H4 (cell line): ENCODE measurements around the gene NFIA. TPM values are rescaled to one million over a fixed set of nuclear protein-coding genes. Genes with fewer than 3 reads are reported as not detected.
A peak's percentile ranks its signal among the peaks of the same experiment; 100 is the strongest.

Experiments
- DNase-seq: peaks from one replicate; pipeline ENCODE4 v3.0.0-alpha.2; 2015; ENCODE audit warnings: low spot score
- total RNA-seq: library from RNA; depleted of rRNA; stranded (reverse); fragments of >200 nt; shearing (Covaris generic); gene quantifications from 2 replicates; pipeline ENCODE4 v1.2.3, GENCODE V29; 2014

NFIA gene
- total RNA-seq, 1 experiment from 2014 or later, result 7.4 TPM

GRCh38 chr1:61130338-61131000 is 48.1 kb downstream of the NFIA start:
- DNase-seq, result no peak

GRCh38 chr1:61131248-61131647 is 48.9 kb downstream of the NFIA start:
- DNase-seq, result no peak

GRCh38 chr1:61131716-61132115 is 49.4 kb downstream of the NFIA start:
- DNase-seq, result no peak

- no peak for DNase-seq
Observed at GRCh38 chr1:61132176-61132638, 49.8 kb downstream of the NFIA start.

GRCh38 chr1:61132645-61133334 is 50.4 kb downstream of the NFIA start:
- no peak for DNase-seq

- no peak for DNase-seq
Observed at GRCh38 chr1:61133335-61134019, 51.1 kb downstream of the NFIA start.

- DNase-seq, result no peak
Observed at GRCh38 chr1:61135291-61135690, 52.9 kb downstream of the NFIA start.

GRCh38 chr1:61138305-61138704 is 55.9 kb downstream of the NFIA start:
- no peak for DNase-seq

- DNase-seq, result peak; percentile 39
Observed at GRCh38 chr1:61138921-61139774, 56.8 kb downstream of the NFIA start.

- no peak for DNase-seq
Observed at GRCh38 chr1:61139775-61140549, 57.6 kb downstream of the NFIA start.

GRCh38 chr1:61140778-61141177 is 58.4 kb downstream of the NFIA start:
- DNase-seq, result peak; percentile 22

GRCh38 chr1:61141288-61142042 is 59.1 kb downstream of the NFIA start:
- DNase-seq, result no peak

GRCh38 chr1:61142043-61142440 is 59.7 kb downstream of the NFIA start:
- no peak for DNase-seq

- no peak for DNase-seq
Observed at GRCh38 chr1:61142726-61143500, 60.6 kb downstream of the NFIA start.

GRCh38 chr1:61143821-61144424 is 61.6 kb downstream of the NFIA start:
- no peak for DNase-seq

- DNase-seq, result no peak
Observed at GRCh38 chr1:61149010-61149860, 66.9 kb downstream of the NFIA start.

GRCh38 chr1:61151565-61151964 is 69.2 kb downstream of the NFIA start:
- no peak for DNase-seq

- DNase-seq, result no peak
Observed at GRCh38 chr1:61152066-61152465, 69.7 kb downstream of the NFIA start.
